ENCODE measurements around the gene TUBGCP6.
"Not testable (repeated sequence)": the region's sequence is repeated elsewhere in the genome, so short reads cannot be mapped to it uniquely, and the experiment has no call there.

Gene TUBGCP6

GRCh38 chr22:50278956-50279619 is 34.3 kb upstream of the TUBGCP6 start:
- FAIRE-seq: no peak
- no peak for DNase-seq (ENCODE audit: insufficient read length, low spot score)

GRCh38 chr22:50278461-50278860 is 33.6 kb upstream of the TUBGCP6 start:
- FAIRE-seq (no peak), DNase-seq (ENCODE audit: insufficient read length, low spot score) (no peak)

- FAIRE-seq (no peak), DNase-seq (ENCODE audit: insufficient read length, low spot score) (no peak)
These were observed 32.9 kb upstream of the TUBGCP6 start for GRCh38 chr22:50277761-50278160.

GRCh38 chr22:50276143-50276542 is 31.3 kb upstream of the TUBGCP6 start:
- DNase-seq (ENCODE audit: insufficient read length, low spot score) (no peak), FAIRE-seq (peak; percentile 93)

GRCh38 chr22:50275181-50276055 is 30.6 kb upstream of the TUBGCP6 start:
- FAIRE-seq (no peak), DNase-seq (ENCODE audit: insufficient read length, low spot score) (no peak)

- FAIRE-seq: no peak
- no peak for DNase-seq (ENCODE audit: insufficient read length, low spot score)
These were observed 29.9 kb upstream of the TUBGCP6 start for GRCh38 chr22:50274771-50275170.

GRCh38 chr22:50274311-50274710 is 29.5 kb upstream of the TUBGCP6 start:
- no peak for FAIRE-seq
- no peak for DNase-seq (ENCODE audit: insufficient read length, low spot score)

GRCh38 chr22:50273781-50274180 is 29.0 kb upstream of the TUBGCP6 start:
- not testable (repeated sequence) for DNase-seq (ENCODE audit: insufficient read length, low spot score); FAIRE-seq

GRCh38 chr22:50273352-50273751 is 28.5 kb upstream of the TUBGCP6 start:
- not testable (repeated sequence) for DNase-seq (ENCODE audit: insufficient read length, low spot score); FAIRE-seq

GRCh38 chr22:50272044-50272802 is 27.4 kb upstream of the TUBGCP6 start:
- FAIRE-seq: no peak

GRCh38 chr22:50271519-50271970 is 26.7 kb upstream of the TUBGCP6 start:
- peak; percentile 72 for FAIRE-seq
- no peak for DNase-seq (ENCODE audit: insufficient read length, low spot score)

More at GRCh38 chr22:50272044-50272802, 27.4 kb upstream of the TUBGCP6 start:
- no peak for DNase-seq (ENCODE audit: insufficient read length, low spot score)

GRCh38 chr22:50270666-50271394 is 26.0 kb upstream of the TUBGCP6 start:
- no peak for DNase-seq (ENCODE audit: insufficient read length, low spot score)
- FAIRE-seq: no peak

GRCh38 chr22:50269970-50270665 is 25.3 kb upstream of the TUBGCP6 start, which contains the start of gene MAPK11:
Gene MAPK11 (minus strand): TSS chr22:50270380. CDS start chr22:50270292, 88 bp downstream.
- no peak for FAIRE-seq
- no peak for DNase-seq (ENCODE audit: insufficient read length, low spot score)

GRCh38 chr22:50269573-50269969 is 24.7 kb upstream of the TUBGCP6 start:
- no peak for FAIRE-seq

GRCh38 chr22:50268655-50269113 is 23.9 kb upstream of the TUBGCP6 start:
- FAIRE-seq: no peak

More at GRCh38 chr22:50269573-50269969, 24.7 kb upstream of the TUBGCP6 start:
- no peak for DNase-seq (ENCODE audit: insufficient read length, low spot score)

GRCh38 chr22:50267591-50268390 is 23.0 kb upstream of the TUBGCP6 start:
- DNase-seq (ENCODE audit: insufficient read length, low spot score): no peak
- FAIRE-seq: no peak

More at GRCh38 chr22:50268655-50269113, 23.9 kb upstream of the TUBGCP6 start:
- no peak for DNase-seq (ENCODE audit: insufficient read length, low spot score)

GRCh38 chr22:50266994-50267393 is 22.2 kb upstream of the TUBGCP6 start:
- FAIRE-seq: no peak
- no peak for DNase-seq (ENCODE audit: insufficient read length, low spot score)

GRCh38 chr22:50264946-50265669 is 20.3 kb upstream of the TUBGCP6 start:
- FAIRE-seq (no peak), DNase-seq (ENCODE audit: insufficient read length, low spot score) (no peak)

Data from HTR-8/SVneo (cell line).